ENCODE measurements around the gene C8B.

Gene C8B

DNA sequence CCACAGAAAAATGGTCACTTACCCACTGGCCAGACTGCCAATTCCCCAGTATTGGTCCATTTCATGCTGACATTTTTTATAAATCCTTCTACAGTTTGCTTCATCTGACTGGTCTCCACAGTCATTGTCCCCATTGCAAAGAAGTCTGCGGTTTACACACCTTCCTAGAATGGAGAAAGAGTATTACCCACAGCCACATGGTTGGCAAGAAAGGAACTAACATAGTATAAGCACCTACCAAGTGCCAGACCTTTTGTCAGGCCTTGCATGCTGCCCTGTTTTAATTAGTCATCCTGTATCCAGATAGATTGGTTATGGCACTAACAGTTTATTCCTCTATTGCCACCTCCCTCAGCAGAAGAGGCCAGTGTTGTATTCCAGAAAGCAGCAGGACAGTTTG is 11.2 kb downstream of the C8B start:
- no peak overlapping the region for H3K9ac ChIP-seq (ENCODE audit: low read length)
- no peaks in the 10 kb centered on the region for H3K9me3 ChIP-seq (ENCODE audit: control insufficient read depth, insufficient read depth, low read depth, low read length)
- H3K4me1 ChIP-seq (ENCODE audit: control insufficient read depth, insufficient read depth, low read length): no peaks in the 10 kb centered on the region; the same call in 1 of the 2 replicates
- no peak overlapping the region for H3K27ac ChIP-seq (ENCODE audit: low read depth, low read length)
- H3K27me3 ChIP-seq (ENCODE audit: control insufficient read depth, insufficient read depth, low read length): no peaks in the 10 kb centered on the region; the same call in 1 of the 2 replicates
- H3K4me3 ChIP-seq (ENCODE audit: low read depth, low read length): no peak overlapping the region
- H3K36me3 ChIP-seq (ENCODE audit: control insufficient read depth, insufficient read depth, low read length): no peaks in the 10 kb centered on the region

DNA sequence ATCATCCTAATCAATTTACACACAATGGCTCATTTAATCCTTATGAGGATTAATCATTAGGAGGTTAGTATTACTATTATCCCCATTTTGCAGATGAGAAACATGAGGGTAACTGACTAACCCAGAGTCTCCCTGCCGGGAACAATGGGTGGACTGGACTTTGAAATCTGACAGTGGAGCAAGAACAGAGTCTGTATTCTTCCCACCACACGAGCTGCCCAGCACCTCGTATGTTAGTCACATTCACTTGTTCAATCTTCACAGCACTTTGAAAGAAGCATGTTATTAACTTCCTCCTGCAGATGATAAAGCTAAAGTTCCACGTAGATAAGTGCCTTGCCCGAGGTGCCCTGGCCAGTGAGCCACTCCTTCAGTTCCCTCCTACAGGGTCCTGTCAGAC is 12.4 kb downstream of the C8B start:
- Histone ChIP-seq H3K27me3 (ENCODE audit: control insufficient read depth, insufficient read depth, low read length) (no peaks in the 10 kb centered on the region; the same call in 1 of the 2 replicates), H3K4me3 (ENCODE audit: low read depth, low read length) (no peak overlapping the region), H3K9me3 (ENCODE audit: control insufficient read depth, insufficient read depth, low read depth, low read length) (no peaks in the 10 kb centered on the region), H3K4me1 (ENCODE audit: control insufficient read depth, insufficient read depth, low read length) (no peaks in the 10 kb centered on the region; the same call in 1 of the 2 replicates), H3K36me3 (ENCODE audit: control insufficient read depth, insufficient read depth, low read length) (no peaks in the 10 kb centered on the region), H3K9ac (ENCODE audit: low read length) (no peak overlapping the region), H3K27ac (ENCODE audit: low read depth, low read length) (no peak overlapping the region)

DNA sequence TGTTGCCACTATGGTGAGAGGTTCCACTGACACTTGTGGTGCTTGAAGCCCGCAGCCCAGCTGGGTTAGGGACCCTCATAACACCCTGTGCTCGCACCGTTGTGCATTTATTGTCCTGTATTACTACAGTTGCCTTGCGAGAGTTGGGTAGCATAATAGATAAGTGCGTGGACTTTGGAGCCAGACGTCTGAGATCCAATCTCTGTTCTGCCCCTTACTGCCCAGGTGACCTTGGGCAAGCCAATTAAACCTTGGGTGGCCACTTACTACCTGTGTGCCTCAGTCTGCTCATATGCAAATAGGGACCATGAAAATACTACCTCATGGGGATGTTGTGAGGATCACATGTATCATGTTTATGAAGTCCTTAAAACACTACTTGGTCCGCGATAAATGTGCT is 13.3 kb downstream of the C8B start:
- Histone ChIP-seq H3K9ac (ENCODE audit: low read length) (no peak overlapping the region), H3K27me3 (ENCODE audit: control insufficient read depth, insufficient read depth, low read length) (no peaks in the 10 kb centered on the region; the same call in 1 of the 2 replicates), H3K9me3 (ENCODE audit: control insufficient read depth, insufficient read depth, low read depth, low read length) (no peaks in the 10 kb centered on the region), H3K27ac (ENCODE audit: low read depth, low read length) (no peak overlapping the region), H3K4me3 (ENCODE audit: low read depth, low read length) (no peak overlapping the region), H3K4me1 (ENCODE audit: control insufficient read depth, insufficient read depth, low read length) (no peaks in the 10 kb centered on the region), H3K36me3 (ENCODE audit: control insufficient read depth, insufficient read depth, low read length) (no peaks in the 10 kb centered on the region)

DNA sequence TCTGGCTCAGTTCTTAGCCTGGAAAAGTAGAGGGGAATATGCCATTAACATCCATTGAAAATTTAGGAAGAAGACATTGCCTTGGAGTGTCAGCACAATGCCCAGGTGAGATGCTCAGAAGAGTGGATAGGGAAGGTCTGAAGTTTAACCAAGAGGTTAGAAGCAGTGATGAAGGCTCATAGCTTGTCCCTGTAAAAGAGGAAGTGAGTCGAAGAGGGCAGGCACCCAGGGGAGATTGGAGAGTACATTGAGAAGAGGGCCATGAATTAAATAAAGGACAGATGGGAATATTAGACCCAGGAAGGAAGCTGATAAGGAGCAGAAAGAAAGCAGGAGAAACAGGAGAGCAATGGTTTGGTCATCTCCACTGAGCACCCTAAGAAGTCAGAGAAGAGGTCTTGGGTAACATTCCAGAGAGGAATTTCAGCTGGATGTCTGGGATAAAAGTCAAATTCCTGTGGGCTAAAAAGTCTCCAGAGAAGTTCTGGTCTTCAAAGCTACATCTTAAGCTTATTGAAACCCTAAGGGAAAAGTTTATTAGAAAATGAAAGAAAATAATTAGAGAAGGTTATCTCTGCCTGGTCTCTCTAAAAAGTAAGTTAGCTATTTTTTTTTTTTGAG is 17.3 kb downstream of the C8B start:
- no peak overlapping the region for H3K9ac ChIP-seq (ENCODE audit: low read length)
- no peaks in the 10 kb centered on the region for H3K36me3 ChIP-seq (ENCODE audit: control insufficient read depth, insufficient read depth, low read length)
- no peaks in the 10 kb centered on the region for H3K9me3 ChIP-seq (ENCODE audit: control insufficient read depth, insufficient read depth, low read depth, low read length)

DNA sequence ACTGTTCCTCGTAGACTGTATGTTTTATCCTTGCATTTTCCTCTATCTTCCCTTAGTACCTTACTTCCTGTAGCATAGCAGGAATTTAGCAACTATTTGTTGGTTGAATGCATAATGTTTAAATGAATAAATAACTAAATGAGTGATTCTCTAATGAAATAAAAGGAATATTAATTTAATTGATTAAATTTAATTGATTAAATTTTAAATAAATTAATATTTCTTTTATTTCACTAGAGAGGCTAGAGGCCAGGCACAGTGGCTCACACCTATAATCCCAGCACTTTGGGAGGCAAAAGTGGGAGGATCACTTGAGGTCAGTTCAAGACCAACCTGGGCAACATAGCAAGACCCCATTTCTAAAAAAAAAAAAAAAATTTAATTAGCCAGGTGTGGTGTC is 25.8 kb downstream of the C8B start:
- Histone ChIP-seq H3K9me3 (ENCODE audit: control insufficient read depth, insufficient read depth, low read depth, low read length) (no peaks in the 10 kb centered on the region), H3K4me3 (ENCODE audit: low read depth, low read length) (no peak overlapping the region), H3K27me3 (ENCODE audit: control insufficient read depth, insufficient read depth, low read length) (peaks cover 8% of the 10 kb centered on the region; the same call in 1 of the 2 replicates), H3K9ac (ENCODE audit: low read length) (no peak overlapping the region), H3K36me3 (ENCODE audit: control insufficient read depth, insufficient read depth, low read length) (no peaks in the 10 kb centered on the region), H3K4me1 (ENCODE audit: control insufficient read depth, insufficient read depth, low read length) (peaks cover 8% of the 10 kb centered on the region; the same call in 1 of the 2 replicates), H3K27ac (ENCODE audit: low read depth, low read length) (no peak overlapping the region)

More for the DNA sequence above, 17.3 kb downstream of the C8B start:
- Histone ChIP-seq H3K27ac (ENCODE audit: low read depth, low read length) (no peak overlapping the region), H3K4me1 (ENCODE audit: control insufficient read depth, insufficient read depth, low read length) (no peaks in the 10 kb centered on the region), H3K4me3 (ENCODE audit: low read depth, low read length) (no peak overlapping the region), H3K27me3 (ENCODE audit: control insufficient read depth, insufficient read depth, low read length) (no peaks in the 10 kb centered on the region)

DNA sequence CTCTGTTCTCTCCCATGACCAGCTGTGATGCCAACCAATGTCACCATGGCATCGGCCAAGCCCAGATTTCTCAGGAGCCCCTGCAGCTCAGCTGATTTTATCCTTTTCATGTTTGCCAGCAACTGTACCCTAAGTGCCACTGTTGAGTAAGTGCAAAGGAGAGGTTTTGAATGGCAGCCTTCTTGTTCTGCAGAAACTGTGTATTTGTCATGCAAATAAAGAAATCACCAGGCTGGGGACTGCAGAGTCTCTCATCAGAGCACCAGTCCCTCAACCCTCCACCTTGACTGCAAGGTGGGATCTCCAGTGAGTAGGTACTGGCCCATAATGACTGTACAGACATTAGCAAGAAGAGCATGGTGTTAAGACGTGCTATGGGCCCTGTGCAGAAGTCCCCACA is 26.6 kb downstream of the C8B start:
- Histone ChIP-seq H3K36me3 (ENCODE audit: control insufficient read depth, insufficient read depth, low read length) (no peaks in the 10 kb centered on the region), H3K27me3 (ENCODE audit: control insufficient read depth, insufficient read depth, low read length) (peaks cover 9% of the 10 kb centered on the region; the same call in 1 of the 2 replicates), H3K9ac (ENCODE audit: low read length) (no peak overlapping the region), H3K4me3 (ENCODE audit: low read depth, low read length) (no peak overlapping the region), H3K4me1 (ENCODE audit: control insufficient read depth, insufficient read depth, low read length) (peaks cover 14% of the 10 kb centered on the region; the same call in 1 of the 2 replicates), H3K27ac (ENCODE audit: low read depth, low read length) (no peak overlapping the region), H3K9me3 (ENCODE audit: control insufficient read depth, insufficient read depth, low read depth, low read length) (no peaks in the 10 kb centered on the region)

DNA sequence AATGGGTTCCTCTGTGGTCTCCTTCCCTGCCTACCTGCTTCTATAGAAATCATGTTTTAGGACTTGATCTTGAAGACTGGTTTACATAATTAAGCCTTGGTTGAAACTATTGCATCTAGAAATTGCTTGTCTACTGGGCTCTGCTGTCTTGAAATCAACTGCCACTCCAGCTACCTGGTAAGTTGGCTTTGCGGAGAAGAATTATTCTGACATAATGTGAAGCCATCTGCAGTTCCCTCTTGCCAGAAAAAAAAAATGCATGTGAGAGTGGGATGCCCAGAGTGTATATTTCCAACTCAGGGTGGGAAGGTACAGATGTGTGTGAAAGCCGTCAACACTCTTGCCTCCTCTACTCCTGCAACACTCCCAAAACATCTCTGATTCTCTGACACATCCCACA is 27.2 kb downstream of the C8B start:
- Histone ChIP-seq H3K4me1 (ENCODE audit: control insufficient read depth, insufficient read depth, low read length) (peaks cover 15% of the 10 kb centered on the region; the same call in 1 of the 2 replicates), H3K27me3 (ENCODE audit: control insufficient read depth, insufficient read depth, low read length) (peaks cover 13% of the 10 kb centered on the region; the same call in 1 of the 2 replicates), H3K9me3 (ENCODE audit: control insufficient read depth, insufficient read depth, low read depth, low read length) (no peaks in the 10 kb centered on the region), H3K9ac (ENCODE audit: low read length) (no peak overlapping the region), H3K27ac (ENCODE audit: low read depth, low read length) (no peak overlapping the region), H3K4me3 (ENCODE audit: low read depth, low read length) (no peak overlapping the region), H3K36me3 (ENCODE audit: control insufficient read depth, insufficient read depth, low read length) (no peaks in the 10 kb centered on the region)

DNA sequence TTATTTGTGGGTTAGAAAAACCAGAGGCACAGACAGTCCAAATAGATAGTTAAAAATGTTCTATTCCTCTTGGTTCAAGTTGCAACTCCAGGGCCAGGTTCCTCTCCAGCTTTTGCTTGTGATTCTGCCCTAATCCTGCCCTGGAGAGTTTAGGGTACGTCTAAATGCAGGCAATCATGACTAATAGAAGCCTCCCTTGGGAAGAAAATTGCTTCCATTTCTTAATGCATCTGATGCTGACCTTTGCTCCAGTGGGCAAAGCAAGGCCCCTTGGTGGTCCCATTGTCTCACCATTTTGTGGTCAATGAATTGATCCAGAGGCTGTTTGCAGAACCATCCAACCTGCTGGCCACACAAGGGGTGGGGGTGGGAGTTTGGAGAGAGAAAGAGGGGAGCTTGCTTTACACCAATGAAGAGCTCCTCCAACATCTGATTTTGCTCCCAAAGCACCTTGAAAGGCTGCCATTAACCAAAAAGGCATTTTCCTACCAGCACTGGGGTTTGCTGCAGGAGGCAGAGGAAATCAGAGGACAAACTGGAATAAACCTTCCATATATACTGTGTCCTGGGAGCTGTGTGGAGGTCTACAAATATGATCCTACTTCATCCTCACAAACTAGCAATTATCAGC is 31.3 kb downstream of the C8B start:
- Histone ChIP-seq H3K27me3 (ENCODE audit: control insufficient read depth, insufficient read depth, low read length) (peaks cover 21% of the 10 kb centered on the region; the same call in 1 of the 2 replicates), H3K9me3 (ENCODE audit: control insufficient read depth, insufficient read depth, low read depth, low read length) (no peaks in the 10 kb centered on the region), H3K9ac (ENCODE audit: low read length) (no peak overlapping the region), H3K27ac (ENCODE audit: low read depth, low read length) (no peak overlapping the region), H3K4me3 (ENCODE audit: low read depth, low read length) (no peak overlapping the region), H3K36me3 (ENCODE audit: control insufficient read depth, insufficient read depth, low read length) (no peaks in the 10 kb centered on the region), H3K4me1 (ENCODE audit: control insufficient read depth, insufficient read depth, low read length) (peaks cover 15% of the 10 kb centered on the region; the same call in 1 of the 2 replicates)

DNA sequence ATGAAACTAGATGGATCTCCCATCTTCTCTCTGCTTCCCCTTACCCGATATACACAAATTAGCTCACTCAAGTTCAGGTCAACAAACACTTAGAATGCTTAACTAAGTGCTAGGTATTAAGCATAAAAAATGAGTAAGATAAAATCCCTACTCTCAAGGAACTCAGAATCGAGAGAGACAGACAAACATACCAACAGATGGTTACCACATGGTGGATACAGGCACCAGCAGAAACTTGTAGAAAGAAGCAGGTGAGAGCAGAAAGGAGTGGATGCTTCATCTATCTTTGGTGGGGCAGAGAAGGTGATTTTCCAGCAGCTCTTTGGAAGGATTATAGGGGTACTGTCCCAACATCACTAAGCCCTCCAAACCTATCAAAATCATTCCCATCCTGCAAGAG is 32.2 kb downstream of the C8B start:
- peaks cover 21% of the 10 kb centered on the region; the same call in 1 of the 2 replicates for H3K27me3 ChIP-seq (ENCODE audit: control insufficient read depth, insufficient read depth, low read length)
- no peak overlapping the region for H3K27ac ChIP-seq (ENCODE audit: low read depth, low read length)
- H3K9ac ChIP-seq (ENCODE audit: low read length): no peak overlapping the region
- no peaks in the 10 kb centered on the region for H3K9me3 ChIP-seq (ENCODE audit: control insufficient read depth, insufficient read depth, low read depth, low read length)
- H3K4me3 ChIP-seq (ENCODE audit: low read depth, low read length): no peak overlapping the region
- no peaks in the 10 kb centered on the region for H3K36me3 ChIP-seq (ENCODE audit: control insufficient read depth, insufficient read depth, low read length)
- H3K4me1 ChIP-seq (ENCODE audit: control insufficient read depth, insufficient read depth, low read length): peaks cover 7% of the 10 kb centered on the region; the same call in 1 of the 2 replicates

DNA sequence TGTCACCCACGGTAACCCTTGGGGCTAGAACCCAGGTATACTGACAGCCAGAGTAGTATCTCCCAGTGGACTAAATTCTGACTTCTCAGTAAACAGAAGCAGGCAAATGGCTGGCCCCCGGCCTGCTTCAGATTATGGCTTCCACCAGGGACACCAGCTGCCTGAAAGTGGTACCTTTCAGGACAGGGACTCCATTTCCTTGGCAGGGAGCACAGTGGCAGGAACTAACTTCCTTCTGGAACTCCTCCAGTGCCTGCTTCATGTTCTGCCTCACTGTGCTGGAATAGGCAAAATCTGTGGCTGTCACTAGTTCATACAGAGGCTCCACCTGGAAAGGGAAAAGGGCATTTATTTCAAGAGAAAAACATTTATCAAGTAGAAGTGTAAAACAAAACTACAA is 32.7 kb downstream of the C8B start:
- peaks cover 7% of the 10 kb centered on the region; the same call in 1 of the 2 replicates for H3K4me1 ChIP-seq (ENCODE audit: control insufficient read depth, insufficient read depth, low read length)
- H3K9ac ChIP-seq (ENCODE audit: low read length): no peak overlapping the region
- H3K9me3 ChIP-seq (ENCODE audit: control insufficient read depth, insufficient read depth, low read depth, low read length): no peaks in the 10 kb centered on the region
- H3K36me3 ChIP-seq (ENCODE audit: control insufficient read depth, insufficient read depth, low read length): no peaks in the 10 kb centered on the region
- H3K27me3 ChIP-seq (ENCODE audit: control insufficient read depth, insufficient read depth, low read length): peaks cover 21% of the 10 kb centered on the region; the same call in 1 of the 2 replicates
- H3K4me3 ChIP-seq (ENCODE audit: low read depth, low read length): no peak overlapping the region
- no peak overlapping the region for H3K27ac ChIP-seq (ENCODE audit: low read depth, low read length)

DNA sequence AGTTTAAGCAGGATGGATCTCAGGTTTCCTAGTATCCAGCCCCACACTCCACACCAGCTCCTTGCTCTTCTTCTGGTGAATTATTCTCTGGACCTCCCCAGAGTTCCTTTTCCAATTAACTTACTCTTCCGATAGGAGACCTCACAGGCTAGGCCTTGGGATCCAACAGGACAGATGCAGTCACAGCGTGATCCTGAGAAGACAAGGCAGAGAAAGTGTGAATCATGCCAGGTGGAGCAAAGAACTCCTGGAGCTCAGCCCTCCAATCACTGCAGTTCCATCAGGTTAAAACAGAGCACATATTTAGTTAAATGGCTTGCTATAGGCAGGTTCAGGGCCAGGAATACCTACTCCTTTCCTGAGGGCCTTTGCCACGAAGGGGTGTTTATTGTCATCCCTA is 34.1 kb downstream of the C8B start:
- Histone ChIP-seq H3K36me3 (ENCODE audit: control insufficient read depth, insufficient read depth, low read length) (no peaks in the 10 kb centered on the region), H3K9ac (ENCODE audit: low read length) (no peak overlapping the region), H3K27me3 (ENCODE audit: control insufficient read depth, insufficient read depth, low read length) (peaks cover 21% of the 10 kb centered on the region; the same call in 1 of the 2 replicates), H3K27ac (ENCODE audit: low read depth, low read length) (no peak overlapping the region), H3K4me3 (ENCODE audit: low read depth, low read length) (no peak overlapping the region), H3K9me3 (ENCODE audit: control insufficient read depth, insufficient read depth, low read depth, low read length) (no peaks in the 10 kb centered on the region), H3K4me1 (ENCODE audit: control insufficient read depth, insufficient read depth, low read length) (peaks cover 7% of the 10 kb centered on the region; the same call in 1 of the 2 replicates)
